AG09319 (cell line): ENCODE data around the gene HELZ.
"Not testable (repeated sequence)": the region's sequence is repeated elsewhere in the genome, so short reads cannot be mapped to it uniquely, and the experiment has no call there.

Experiments
- DNase-seq: peaks from one replicate; pipeline ENCODE4 v3.0.0-alpha.2; 2010; ENCODE audit warnings: low read depth; ENCODE audit errors: extremely low read depth
- TF ChIP-seq, protein P1 (sequence below): IDR thresholded peaks from 2 replicates; pipeline ENCODE4 v1.5.1; 2011; ENCODE audit warnings: low read depth, mild to moderate bottlenecking, inconsistent platforms, low read length, moderate library complexity

The HELZ gene

DNA sequence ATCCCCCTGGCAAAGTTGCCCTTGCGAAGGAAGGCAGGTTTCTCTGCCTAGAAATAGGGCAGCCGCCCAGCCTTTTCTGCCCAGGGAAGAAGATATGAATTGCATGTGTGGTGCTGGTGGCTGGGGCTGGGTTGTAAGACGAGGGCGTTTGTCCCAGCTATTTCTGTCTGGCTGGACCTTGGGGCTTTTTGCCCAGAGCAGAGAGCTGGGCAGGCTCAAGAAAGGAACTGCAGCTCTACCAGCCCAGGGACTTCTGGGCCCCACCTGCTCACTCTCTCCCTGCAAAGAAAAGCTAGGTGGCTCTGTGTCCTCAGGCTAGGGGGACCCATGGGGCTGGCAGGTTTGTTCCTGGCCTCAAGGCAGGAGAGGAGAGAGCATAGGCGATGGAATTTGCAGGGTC is 200.1 kb downstream of the HELZ start:
- DNase-seq, result no peak
- TF ChIP-seq, protein P1, sequence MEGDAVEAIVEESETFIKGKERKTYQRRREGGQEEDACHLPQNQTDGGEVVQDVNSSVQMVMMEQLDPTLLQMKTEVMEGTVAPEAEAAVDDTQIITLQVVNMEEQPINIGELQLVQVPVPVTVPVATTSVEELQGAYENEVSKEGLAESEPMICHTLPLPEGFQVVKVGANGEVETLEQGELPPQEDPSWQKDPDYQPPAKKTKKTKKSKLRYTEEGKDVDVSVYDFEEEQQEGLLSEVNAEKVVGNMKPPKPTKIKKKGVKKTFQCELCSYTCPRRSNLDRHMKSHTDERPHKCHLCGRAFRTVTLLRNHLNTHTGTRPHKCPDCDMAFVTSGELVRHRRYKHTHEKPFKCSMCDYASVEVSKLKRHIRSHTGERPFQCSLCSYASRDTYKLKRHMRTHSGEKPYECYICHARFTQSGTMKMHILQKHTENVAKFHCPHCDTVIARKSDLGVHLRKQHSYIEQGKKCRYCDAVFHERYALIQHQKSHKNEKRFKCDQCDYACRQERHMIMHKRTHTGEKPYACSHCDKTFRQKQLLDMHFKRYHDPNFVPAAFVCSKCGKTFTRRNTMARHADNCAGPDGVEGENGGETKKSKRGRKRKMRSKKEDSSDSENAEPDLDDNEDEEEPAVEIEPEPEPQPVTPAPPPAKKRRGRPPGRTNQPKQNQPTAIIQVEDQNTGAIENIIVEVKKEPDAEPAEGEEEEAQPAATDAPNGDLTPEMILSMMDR, result no peak

DNA sequence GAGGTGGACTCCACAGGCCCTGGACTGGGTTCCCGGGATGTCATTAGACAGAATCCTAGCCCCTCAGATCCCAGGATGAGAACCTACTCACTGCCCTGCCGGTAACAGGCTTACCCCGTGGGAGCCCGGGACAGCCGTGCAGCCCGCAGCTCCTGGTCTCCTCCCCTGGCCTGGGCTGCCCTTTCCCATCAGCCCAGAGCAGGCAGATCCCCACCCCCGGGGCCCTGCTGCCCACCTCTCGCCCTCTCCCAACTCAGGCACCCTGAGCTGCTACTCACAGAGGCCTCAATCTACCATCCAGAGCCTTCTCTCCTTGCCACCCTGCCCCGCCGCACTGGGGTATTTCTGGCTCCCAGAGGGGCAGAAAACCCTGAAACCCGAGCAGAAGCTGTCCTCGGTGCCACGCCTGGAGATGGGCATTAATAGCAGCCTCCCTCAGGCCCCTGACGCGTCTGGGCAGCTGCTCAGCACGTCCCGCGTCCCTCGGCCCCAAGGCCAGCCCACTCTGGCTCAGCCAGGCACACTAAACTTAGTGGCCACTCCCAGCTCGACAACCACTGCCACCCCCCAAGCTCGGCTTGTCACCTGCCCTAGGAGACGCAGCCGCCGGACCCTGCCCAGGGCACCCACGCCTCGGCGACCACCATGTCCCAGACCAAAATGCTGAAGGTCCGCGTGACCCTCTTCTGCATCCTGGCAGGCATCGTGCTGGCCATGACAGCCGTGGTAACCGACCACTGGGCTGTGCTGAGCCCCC is 200.8 kb downstream of the HELZ start, which contains the start of gene CACNG1:
Gene CACNG1 (plus strand): TSS at position 539 of the 757 bp plus-strand sequence. CDS start 107 bp downstream, at position 646.
- no peak for DNase-seq
- TF ChIP-seq, protein P1, result no peak

DNA sequence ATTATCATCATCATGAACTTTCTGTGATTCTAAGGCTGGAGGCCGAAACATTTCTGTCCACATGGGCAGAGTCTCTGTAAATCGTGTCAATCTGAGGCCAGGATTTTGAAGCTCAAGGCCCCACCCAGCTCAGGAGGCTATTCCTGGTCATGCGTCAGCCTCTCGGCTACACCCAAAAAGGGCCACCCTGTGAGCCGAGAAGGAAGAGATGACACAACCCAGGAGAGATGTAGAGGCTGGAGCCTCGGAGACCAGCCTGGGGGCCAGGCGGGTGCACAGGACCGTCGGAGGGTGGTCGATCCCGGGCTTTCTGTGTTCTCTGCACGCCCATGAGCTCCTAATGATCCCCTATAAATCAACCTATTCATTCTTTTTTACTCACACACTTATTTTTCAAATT is 201.7 kb downstream of the HELZ start:
- DNase-seq, result no peak
- TF ChIP-seq, protein P1, result no peak

DNA sequence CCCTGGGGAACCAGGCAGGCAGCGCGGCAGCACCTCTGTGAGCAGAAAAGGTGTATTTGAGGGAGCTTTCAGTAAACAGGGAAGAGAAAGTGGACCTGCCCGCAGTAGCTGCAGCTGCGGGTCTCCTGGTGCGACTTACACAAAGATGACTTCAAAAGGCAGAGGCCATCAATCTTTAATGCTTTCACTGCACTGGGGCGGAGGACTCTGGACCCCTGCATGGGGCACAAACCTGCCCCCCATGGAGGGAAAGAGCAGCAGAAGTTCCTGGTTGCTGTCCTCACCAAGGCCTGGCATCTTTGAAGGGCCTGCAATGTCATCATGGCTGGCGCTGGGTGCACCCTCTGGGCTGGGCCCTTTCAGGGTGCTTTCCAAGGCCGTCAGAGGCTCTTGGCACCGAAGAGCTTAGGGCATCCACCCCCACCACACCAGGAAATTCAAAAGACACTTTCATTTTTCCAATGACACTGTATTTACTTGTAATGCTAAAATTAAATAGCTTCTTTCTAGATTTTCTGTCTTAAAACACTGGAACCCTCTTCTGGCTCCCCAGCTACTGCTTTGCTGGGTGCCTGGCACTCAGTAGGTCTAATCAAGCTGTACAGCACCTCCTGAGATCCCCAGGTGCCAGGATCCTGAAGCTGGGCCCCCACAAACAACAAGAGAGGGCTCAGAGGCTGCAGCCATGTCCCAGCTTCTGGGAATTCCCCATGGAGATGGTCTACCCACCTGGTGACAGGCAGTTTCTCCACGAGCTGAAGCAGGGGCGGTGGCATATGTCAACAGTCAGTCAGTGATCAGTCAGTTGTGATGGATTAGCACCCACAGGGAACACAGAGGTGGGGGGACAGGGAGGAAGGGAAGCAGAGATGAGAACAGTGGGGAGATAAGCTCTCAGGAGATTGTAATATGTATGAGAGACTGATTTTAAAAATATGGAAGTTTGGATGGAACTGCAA is 202.8 kb downstream of the HELZ start:
- no peak for DNase-seq
- TF ChIP-seq, protein P1, result no peak

DNA sequence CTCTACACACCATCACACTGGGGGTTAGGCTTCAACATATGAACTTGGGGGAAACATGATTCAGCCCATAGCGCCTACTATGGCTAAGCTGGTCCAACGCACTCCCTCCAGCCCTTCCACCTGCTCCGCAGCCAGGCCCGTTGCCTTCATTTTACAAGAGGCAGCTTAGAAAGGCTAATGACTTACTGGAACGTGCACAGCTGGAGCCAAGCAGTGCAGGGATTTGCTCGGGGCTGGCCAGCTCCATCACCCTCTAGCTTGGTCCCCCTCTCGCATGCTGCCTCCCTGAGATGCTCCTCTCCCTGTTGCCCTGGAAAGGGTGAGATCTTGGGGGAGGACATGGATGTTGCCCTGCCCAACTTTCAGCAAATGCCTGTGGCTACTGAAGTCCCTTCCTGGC is 203.5 kb downstream of the HELZ start:
- TF ChIP-seq, protein P1, result no peak
- no peak for DNase-seq

DNA sequence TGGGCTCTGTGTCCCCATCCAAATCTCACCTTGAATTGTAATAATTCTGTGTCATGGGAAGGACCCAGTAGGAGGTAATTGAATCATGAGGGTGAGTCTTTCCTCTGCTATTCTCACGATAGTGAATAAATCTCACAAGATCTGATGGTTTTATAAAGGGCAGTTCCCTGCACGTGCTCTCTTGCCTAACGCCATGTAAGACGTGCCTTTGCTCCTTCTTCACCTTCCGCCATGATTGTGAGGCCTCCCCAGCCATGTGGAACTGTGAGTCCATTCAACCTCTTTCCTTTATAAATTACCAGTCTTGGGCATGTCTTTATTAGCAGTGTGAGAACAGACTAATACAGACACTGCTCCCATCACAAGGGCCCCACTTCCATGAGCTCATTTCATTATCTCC is 203.9 kb downstream of the HELZ start:
- DNase-seq, result not testable (repeated sequence)

DNA sequence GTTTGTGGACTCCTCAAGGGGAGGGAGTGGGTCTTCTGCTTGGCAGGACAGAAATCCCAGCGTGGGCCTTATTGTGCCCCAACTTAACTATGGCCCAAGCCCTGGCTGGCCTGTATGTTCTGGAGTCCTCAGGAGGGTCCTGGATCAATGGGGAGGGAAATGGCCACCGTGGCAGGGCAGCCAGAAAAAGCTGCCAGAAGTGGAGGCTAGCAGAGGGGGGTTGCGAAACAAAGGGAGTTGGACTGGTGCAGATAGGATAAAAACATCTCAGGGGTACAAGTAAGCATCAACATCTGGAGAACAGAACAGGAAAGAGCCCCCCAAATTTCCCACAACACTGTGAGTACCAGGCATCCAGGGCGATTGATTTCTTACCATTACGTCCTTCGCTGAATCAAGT is 204.3 kb downstream of the HELZ start:
- TF ChIP-seq, protein P1, result no peak

More for the DNA sequence above, 204.3 kb downstream of the HELZ start:
- DNase-seq, result no peak
